Panc1 (cell line): ENCODE results near the gene KCNIP4. TPM values are rescaled to one million over a fixed set of nuclear protein-coding genes. Genes with fewer than 3 reads are reported as not detected.

ENCODE experiments used
- ATAC-seq: fragments of 200-7000 bp; cut with Tn5 transposase; 2 replicates; pipeline ENCODE4 v1.9.1; 2020; ENCODE audit warnings: mild to moderate bottlenecking, moderate library complexity
- BruUV-seq: library from RNA; stranded (reverse); fragments of 400-500 nt; replicated peaks from 2 replicates; lab custom pipeline; 2021; lab: Mats Ljungman, UMichigan
- CTCF ChIA-PET: fragments of 300-600 bp; sonication (Branson Sonifier 250); formaldehyde crosslinking; loops from one replicate; lab custom pipeline; 2022; ENCODE audit warnings: antibody characterized with exemption; lab: Charles Lee
- POLR2A ChIA-PET: fragments of 300-600 bp; sonication (Branson Sonifier 250); formaldehyde crosslinking; loops from one replicate; lab custom pipeline; 2022; ENCODE audit warnings: antibody characterized with exemption; lab: Charles Lee
- DNase-seq: peaks from one replicate; pipeline ENCODE4 v3.0.0-alpha.2; 2010; ENCODE audit warnings: low read depth, low spot score
- H3K27ac ChIP-seq: 2 replicates; pipeline ENCODE4 v1.5.1; 2011; ENCODE audit warnings: mild to moderate bottlenecking, low read length, inconsistent platforms
- H3K27me3 ChIP-seq: fragments of 200-500 bp; sonication (Bioruptor generic); 2 replicates; pipeline ENCODE4 v1.6.0; 2014; ENCODE audit warnings: low read length, inconsistent platforms; ENCODE audit not compliant: control insufficient read depth, insufficient read depth
- H3K36me3 ChIP-seq: fragments of 200-500 bp; sonication (Bioruptor generic); 2 replicates; pipeline ENCODE4 v1.5.1; 2014; ENCODE audit warnings: inconsistent platforms, mild to moderate bottlenecking, low read length, moderate library complexity; ENCODE audit not compliant: control insufficient read depth, insufficient read depth
- H3K4me1 ChIP-seq: 2 replicates; pipeline ENCODE4 v1.5.1; 2011; ENCODE audit warnings: inconsistent platforms, mild to moderate bottlenecking, low read length, moderate library complexity; ENCODE audit not compliant: control insufficient read depth, insufficient read depth
- H3K4me3 ChIP-seq, 2 experiments: 2 replicates each; pipeline ENCODE4 v1.5.1; 2011 to 2012; ENCODE audit warnings: low read depth in 2 of 2, low read length in 2 of 2, mild to moderate bottlenecking in 2 of 2, inconsistent platforms in 1 of 2, moderate library complexity in 1 of 2
- H3K9me3 ChIP-seq: fragments of 200-500 bp; sonication (Bioruptor generic); 2 replicates; pipeline ENCODE4 v1.5.1; 2014; ENCODE audit warnings: low read depth, mild to moderate bottlenecking, inconsistent platforms, low read length, moderate library complexity; ENCODE audit not compliant: control insufficient read depth, insufficient read depth
- CTCF ChIP-seq: fragments of 450-650 bp; IDR thresholded peaks from 2 replicates; pipeline ENCODE4 v1.5.1; 2017; ENCODE audit warnings: mild to moderate bottlenecking
- POLR2AphosphoS5 ChIP-seq: IDR thresholded peaks from 2 replicates; pipeline ENCODE4 v1.6.1; 2012; ENCODE audit warnings: mild to moderate bottlenecking, low read depth, low read length, moderate library complexity
- REST ChIP-seq, 2 experiments: IDR thresholded peaks; 2 replicates each; pipeline ENCODE4 v1.6.1; 2011 to 2012; ENCODE audit warnings: low read depth in 2 of 2, control low read depth in 1 of 2, low read length in 1 of 2, mild to moderate bottlenecking in 1 of 2, moderate library complexity in 1 of 2; ENCODE audit not compliant: insufficient read depth in 1 of 2
- SIN3A ChIP-seq: IDR thresholded peaks from 2 replicates; pipeline ENCODE4 v1.6.1; 2012; ENCODE audit warnings: low read depth, mild to moderate bottlenecking, low read length, moderate library complexity, borderline replicate concordance; ENCODE audit not compliant: insufficient read depth
- TCF7L2 ChIP-seq: IDR thresholded peaks from 2 replicates; pipeline ENCODE4 v1.6.1; 2011; ENCODE audit warnings: mild to moderate bottlenecking, low read depth, low read length, inconsistent platforms
- in situ Hi-C: cut with HindIII; loops from 2 replicates; pipeline ENCODE4 v1.10.0; 2016; ENCODE audit warnings: low sequenced_read_pairs, low pct_unique_long_range_greater_than_20kb
- intact Hi-C: fragments of 100-400 bp; cut with micrococcal nuclease; formaldehyde crosslinking; loops from one replicate; pipeline ENCODE4 v1.10.0; 2022; ENCODE audit not compliant: unreplicated experiment
- total RNA-seq: library from RNA; stranded (reverse); gene quantifications from one replicate; pipeline ENCODE4 v1.2.1, GENCODE V29; 2021; ENCODE audit not compliant: unreplicated experiment

KCNIP4 gene
- total RNA-seq, 1 experiment from 2014 or later, result not detected

- DNase-seq (no peak), ATAC-seq (no peak)
- no peaks in the 10 kb centered on the region for H3K9me3 ChIP-seq
- no TSS peak for BruUV-seq
- TF ChIP-seq CTCF (no peak), POLR2AphosphoS5 (no peak), SIN3A (no peak), TCF7L2 (no peak), REST (IDR thresholded peaks at IDR 0.05; ENCODE audit: insufficient read depth in 1 of 2, low read depth in 2 of 2, low read length in 1 of 2) (no peak)
- H3K4me3 ChIP-seq, result no peak overlapping the region
- H3K27me3 ChIP-seq, result no peaks in the 10 kb centered on the region
- in situ Hi-C loops (no loop called here), intact Hi-C loops (no loop called here)
- H3K36me3 ChIP-seq, result no peaks in the 10 kb centered on the region
- ChIA-PET CTCF (interaction anchor here (0.6 kb wide), 1 partner anchor 37 kb away, joined by 3 read pairs; no protein-coding TSS in a partner anchor), POLR2A (no interaction called here)
- no peaks in the 10 kb centered on the region for H3K4me1 ChIP-seq
- H3K27ac ChIP-seq, result no peak overlapping the region
These were observed 1089.3 kb downstream of the KCNIP4 start for GRCh38 chr4:20859097-20859781.

- H3K27ac ChIP-seq, result no peak overlapping the region
- H3K4me3 ChIP-seq, result no peak overlapping the region
- BruUV-seq, result no TSS peak
- POLR2A ChIA-PET, result no interaction called here
- in situ Hi-C loops (no loop called here), intact Hi-C loops (no loop called here)
- CTCF ChIA-PET, result no interaction called here
- H3K27me3 ChIP-seq, result no peaks in the 10 kb centered on the region
- H3K36me3 ChIP-seq, result no peaks in the 10 kb centered on the region
- no peaks in the 10 kb centered on the region for H3K4me1 ChIP-seq
- DNase-seq (no peak), ATAC-seq (no peak)
- no peak for TF ChIP-seq TCF7L2
- TF ChIP-seq SIN3A, result no peak
- TF ChIP-seq REST (IDR thresholded peaks at IDR 0.05; ENCODE audit: insufficient read depth in 1 of 2, low read depth in 2 of 2, low read length in 1 of 2), result no peak
- H3K9me3 ChIP-seq, result no peaks in the 10 kb centered on the region
These were observed 1091.5 kb downstream of the KCNIP4 start for GRCh38 chr4:20857081-20857480.
